HG03139 (cell line): ENCODE data around the gene MSLN.

Source experiments
- ATAC-seq: cut with Tn5 transposase; IDR thresholded peaks from one replicate; pipeline ENCODE4 v1.9.1; 2021; ENCODE audit not compliant: unreplicated experiment

MSLN gene

GRCh38 chr16:801584-802363, 41.2 kb downstream of the MSLN start:
- no peak for ATAC-seq

DNA sequence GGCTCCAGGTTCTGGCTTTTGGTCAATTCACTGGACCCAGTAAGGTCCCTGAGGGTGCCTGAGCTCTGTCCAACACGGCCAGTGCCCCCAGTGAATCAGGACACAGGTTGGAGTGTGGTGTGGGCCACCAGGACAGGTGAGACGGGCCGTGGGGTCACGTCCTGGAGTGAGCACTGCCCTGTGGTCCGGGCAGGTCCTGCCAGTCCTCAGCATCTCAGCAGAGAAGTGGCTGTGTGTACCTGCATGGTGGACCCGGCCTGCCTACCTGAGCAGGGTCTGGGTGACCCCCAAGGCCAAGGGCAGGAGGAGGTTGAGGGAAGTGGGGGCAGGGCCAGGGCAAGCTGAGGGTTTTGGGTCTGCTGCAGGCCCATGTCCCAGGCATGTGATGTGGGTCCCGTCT, 41.9 kb downstream of the MSLN start:
- no peak for ATAC-seq

- ATAC-seq, result no peak
These were observed 42.6 kb downstream of the MSLN start for GRCh38 chr16:802914-803753.

DNA sequence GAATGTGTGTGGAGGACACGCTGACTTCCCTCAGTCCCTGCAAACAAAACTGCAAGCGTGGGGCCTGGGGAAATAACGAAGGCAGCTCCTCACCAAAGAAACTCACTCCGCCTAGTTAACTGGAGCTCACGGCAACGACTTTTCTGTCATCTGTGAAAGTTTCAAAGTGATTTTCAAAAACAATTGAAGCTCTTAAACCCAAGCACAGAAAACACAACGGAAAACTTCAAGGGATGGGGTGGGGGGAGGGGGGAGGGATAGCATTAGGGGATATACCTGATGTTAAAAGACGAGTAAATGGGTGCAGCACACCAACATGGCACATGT, 43.2 kb downstream of the MSLN start:
- no peak for ATAC-seq

DNA sequence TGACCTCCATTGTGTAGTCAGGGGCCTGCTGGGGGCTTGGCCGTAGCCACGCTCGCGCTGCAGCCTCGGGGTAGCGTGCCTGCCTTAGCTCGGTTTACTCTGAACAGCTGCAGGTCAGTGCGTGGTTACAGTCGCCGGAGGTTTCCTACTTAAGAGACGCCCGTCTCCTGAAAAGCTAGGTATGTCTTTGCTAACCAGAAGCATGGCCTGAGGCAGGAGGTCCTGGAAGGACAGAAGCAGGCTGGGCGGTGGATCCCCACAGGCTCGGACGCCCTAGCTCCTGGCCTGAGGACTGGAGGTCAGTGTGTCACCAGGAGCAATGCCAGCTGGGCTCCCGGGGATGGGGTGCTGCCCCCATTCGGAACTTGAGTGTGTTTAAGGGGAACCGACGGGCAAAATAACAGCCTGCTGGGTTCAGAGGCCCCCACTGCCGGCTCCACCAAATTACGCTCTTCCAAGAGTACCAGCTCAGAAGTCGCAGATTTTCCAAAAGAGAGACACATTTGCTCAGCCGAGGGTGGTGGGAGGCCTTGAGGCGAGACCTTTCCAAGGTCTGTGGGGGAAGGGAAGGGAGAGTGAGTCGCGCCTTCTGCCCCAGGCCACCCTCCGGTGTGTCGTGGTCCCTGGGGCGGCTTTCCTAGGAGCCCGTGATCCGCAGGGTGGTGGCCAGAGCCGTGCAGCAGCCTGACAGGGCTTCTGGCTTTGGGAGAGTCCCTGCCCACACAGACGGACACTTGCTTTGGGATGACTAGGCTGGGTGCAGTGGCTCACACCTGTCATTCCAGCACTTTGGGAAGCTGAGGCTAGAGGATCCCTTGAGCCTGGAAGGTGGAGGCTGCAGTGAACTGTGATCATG, 43.9 kb downstream of the MSLN start:
- ATAC-seq, result no peak

GRCh38 chr16:805474-805873, 44.9 kb downstream of the MSLN start:
- no peak for ATAC-seq

GRCh38 chr16:807347-808084, 47.0 kb downstream of the MSLN start:
- ATAC-seq, result peak; percentile 78

GRCh38 chr16:808085-808386, 47.5 kb downstream of the MSLN start:
- no peak for ATAC-seq

DNA sequence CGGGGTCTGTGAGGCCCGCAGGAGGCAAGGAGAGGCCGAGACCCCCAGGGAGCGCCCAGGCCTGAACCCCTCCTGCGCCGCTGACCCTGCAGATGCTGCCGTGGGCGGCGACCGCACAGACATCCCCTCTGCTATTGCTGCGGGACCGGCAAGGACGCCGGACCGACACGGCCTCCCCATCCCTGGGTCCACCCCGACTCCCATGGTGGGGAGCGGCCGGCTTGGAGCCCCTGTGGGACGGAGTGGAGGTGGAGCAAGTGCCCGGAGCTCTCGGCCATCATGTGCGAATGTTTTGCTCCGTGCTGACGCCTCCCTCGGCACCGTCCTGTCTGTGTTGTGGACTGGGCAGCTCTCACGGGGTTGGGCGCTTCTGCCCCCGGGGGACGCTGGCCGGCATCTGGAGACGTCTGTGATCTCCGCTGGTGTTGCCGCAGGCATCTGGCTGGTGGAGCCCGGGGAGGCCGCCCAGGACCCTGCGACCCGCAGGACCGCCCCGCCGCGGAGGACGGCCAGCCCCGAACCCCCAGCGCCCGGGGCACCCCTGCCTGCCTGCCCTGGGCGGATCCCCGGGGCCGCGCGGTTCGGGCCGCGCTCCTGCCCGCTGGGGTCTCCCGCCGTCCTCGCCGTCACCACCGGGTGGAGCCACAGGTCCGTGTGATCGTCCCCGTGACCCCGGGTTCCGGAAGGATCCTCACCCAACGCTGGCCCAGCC, 52.8 kb downstream of the MSLN start:
- no peak for ATAC-seq

DNA sequence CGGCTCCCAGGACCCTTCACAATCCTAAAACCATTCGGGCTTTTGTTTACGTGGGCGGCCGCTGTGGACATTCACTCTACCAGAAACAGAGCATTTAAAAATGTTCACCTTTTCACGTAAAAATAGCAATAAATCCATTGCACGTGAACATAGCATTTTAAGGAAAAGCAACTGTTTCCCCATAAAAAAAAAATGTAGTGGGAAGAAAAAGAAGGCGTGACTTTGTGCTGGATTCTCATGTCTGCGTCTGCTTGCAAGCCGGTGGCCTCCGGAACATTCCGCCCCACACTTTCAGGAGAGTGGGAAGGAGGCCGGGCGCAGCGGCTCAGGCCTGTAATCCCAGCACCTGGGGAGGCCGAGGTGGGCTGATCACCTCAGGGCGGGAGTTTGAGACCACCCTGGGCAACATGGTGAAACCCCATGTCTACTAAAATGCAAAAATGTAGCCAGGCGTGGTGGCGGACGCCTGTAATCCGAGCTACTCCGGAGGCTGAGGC, 53.4 kb downstream of the MSLN start:
- ATAC-seq, result no peak

GRCh38 chr16:814974-815373, 54.4 kb downstream of the MSLN start:
- ATAC-seq, result no peak

DNA sequence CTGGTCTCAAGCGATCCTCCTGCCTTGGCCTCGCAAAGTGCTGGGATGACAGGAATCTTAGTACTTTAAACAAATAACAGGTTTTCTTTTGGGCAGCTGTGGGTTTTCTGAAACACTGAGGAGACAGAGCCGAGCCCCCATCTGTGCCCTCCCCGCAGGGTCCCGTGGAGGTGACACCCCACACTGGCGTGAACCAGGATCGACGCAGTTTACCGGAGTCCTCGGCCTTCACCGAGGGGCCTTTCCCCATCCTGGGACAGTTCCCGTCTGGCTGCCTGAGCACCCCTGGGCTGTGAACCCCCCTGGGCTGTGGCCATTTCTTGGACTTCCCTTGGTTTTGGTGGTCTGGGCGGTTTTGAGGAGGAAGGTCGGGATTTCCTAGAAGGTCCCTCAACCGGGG, 55.3 kb downstream of the MSLN start:
- no peak for ATAC-seq

- no peak for ATAC-seq
These were observed 56.7 kb downstream of the MSLN start for GRCh38 chr16:817001-817906.

- ATAC-seq, result no peak
These were observed 57.6 kb downstream of the MSLN start for GRCh38 chr16:818132-818531.
